GM21619 (cell line): ENCODE measurements around the gene RALY.

Source experiments
- ATAC-seq: cut with Tn5 transposase; IDR thresholded peaks from one replicate; pipeline ENCODE4 v1.9.1; 2021; ENCODE audit not compliant: unreplicated experiment

RALY gene

GRCh38 chr20:34074101-34074760, 80.5 kb downstream of the RALY start:
- ATAC-seq, result no peak

- ATAC-seq, result no peak
Observed at GRCh38 chr20:34075647-34076046, 81.9 kb downstream of the RALY start.

GRCh38 chr20:34076952-34077351, 83.2 kb downstream of the RALY start:
- ATAC-seq, result no peak

GRCh38 chr20:34078540-34078939, 84.8 kb downstream of the RALY start:
- ATAC-seq, result no peak

- no peak for ATAC-seq
Observed at GRCh38 chr20:34079818-34080217, 86.1 kb downstream of the RALY start.

GRCh38 chr20:34082232-34082887, 88.6 kb downstream of the RALY start:
- ATAC-seq, result no peak

- no peak for ATAC-seq
Observed at GRCh38 chr20:34083137-34083536, 89.4 kb downstream of the RALY start.

- no peak for ATAC-seq
Observed at GRCh38 chr20:34083781-34084180, 90.1 kb downstream of the RALY start.

- ATAC-seq, result no peak
Observed at GRCh38 chr20:34084227-34084923, 90.7 kb downstream of the RALY start.

- ATAC-seq, result no peak
Observed at GRCh38 chr20:34085544-34086040, 91.9 kb downstream of the RALY start.

- no peak for ATAC-seq
Observed at GRCh38 chr20:34088305-34089174, 94.8 kb downstream of the RALY start.

GRCh38 chr20:34089175-34089479, 95.4 kb downstream of the RALY start:
- ATAC-seq, result no peak

- ATAC-seq, result no peak
Observed at GRCh38 chr20:34089655-34090345, 96.1 kb downstream of the RALY start.

GRCh38 chr20:34090645-34091044, 96.9 kb downstream of the RALY start:
- no peak for ATAC-seq

- no peak for ATAC-seq
Observed at GRCh38 chr20:34091637-34092200, 98.0 kb downstream of the RALY start.

- ATAC-seq, result no peak
Observed at GRCh38 chr20:34093895-34094294, 100.2 kb downstream of the RALY start.

GRCh38 chr20:34095825-34096224, 102.1 kb downstream of the RALY start:
- no peak for ATAC-seq

GRCh38 chr20:34096699-34097444, 103.2 kb downstream of the RALY start:
- ATAC-seq, result no peak

GRCh38 chr20:34098570-34098969, 104.9 kb downstream of the RALY start:
- no peak for ATAC-seq

- ATAC-seq, result no peak
Observed at GRCh38 chr20:34099675-34100074, 106.0 kb downstream of the RALY start.
